Endothelial cell of hepatic sinusoid (primary cell): ENCODE results near the gene FAM216B.

Experiments
- in situ Hi-C: cut with HindIII; loops from 2 replicates; pipeline ENCODE4 v1.10.0; 2017; ENCODE audit warnings: low sequenced_read_pairs

The FAM216B gene

DNA sequence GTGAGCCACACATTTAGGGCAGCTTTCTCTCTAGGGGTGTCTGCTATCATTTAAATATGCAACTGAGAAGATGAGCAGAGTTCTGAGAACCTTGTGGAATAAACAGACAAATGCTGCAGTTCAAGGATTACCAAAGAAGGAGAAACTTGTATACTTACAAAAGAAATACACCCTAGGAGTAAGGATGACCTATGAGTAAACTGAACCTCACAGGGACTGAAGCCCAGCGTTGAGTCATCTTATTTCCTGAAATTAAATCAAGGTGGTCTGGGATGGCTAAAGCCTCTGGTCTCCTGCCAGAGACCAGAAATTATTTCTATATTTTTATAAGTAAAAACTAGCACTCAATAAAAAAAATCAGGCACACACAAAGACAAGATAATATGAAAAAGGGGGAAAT is 40.1 kb downstream of the FAM216B start:
- in situ Hi-C loops: no loop called here

DNA sequence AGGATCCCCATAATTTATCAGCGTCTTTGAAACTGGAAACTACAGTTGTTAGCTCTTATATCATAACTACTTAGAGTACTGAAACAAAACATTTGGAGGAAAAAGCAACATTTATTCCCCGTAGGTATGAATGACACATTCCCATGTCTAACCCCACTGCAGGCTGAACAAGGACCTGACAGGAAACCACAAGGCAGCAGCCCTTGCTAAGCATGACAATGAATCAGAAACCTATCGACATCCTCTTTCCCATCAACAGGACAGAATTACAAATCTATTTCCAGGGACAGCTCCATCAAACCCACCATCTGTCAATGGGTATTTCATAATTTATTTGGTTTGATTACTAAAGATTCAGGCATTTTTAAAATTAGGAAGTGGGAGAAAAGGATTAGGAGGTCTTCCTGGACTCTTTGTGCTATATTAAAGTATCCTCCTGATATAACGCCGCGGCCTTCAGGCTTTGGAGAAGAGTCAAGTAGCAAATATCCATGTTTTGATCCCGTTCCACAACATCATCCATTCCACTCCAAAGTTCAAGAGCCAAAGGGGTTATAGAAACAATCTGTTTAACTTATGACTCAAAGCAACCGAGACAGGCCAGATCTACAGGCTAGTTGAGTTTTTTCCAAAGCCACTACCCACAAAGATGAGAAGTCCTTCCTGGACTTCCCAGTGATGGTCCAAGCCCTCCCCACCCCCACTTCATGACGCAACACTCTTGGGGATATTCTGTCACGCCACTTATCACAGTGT is 51.1 kb downstream of the FAM216B start:
- in situ Hi-C loops: no loop called here

DNA sequence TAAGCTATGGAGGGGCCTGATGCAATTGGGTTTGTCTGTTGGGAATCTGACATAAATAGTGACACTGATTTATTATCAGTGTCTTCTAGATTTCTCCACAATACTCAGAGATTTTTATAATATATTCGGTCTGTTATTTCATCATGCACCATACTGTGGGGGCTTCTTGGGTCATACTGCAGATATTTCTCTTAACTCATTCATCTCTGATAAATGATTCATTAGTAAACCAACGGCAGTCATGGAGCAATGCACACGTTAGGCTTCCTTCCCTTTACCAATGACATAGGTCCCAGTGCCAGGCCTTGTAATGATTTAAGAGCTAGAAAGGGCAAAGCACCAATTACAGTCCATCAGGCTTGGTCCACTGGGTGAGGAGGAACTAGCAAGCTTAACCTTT is 53.6 kb downstream of the FAM216B start:
- in situ Hi-C loops: no loop called here

DNA sequence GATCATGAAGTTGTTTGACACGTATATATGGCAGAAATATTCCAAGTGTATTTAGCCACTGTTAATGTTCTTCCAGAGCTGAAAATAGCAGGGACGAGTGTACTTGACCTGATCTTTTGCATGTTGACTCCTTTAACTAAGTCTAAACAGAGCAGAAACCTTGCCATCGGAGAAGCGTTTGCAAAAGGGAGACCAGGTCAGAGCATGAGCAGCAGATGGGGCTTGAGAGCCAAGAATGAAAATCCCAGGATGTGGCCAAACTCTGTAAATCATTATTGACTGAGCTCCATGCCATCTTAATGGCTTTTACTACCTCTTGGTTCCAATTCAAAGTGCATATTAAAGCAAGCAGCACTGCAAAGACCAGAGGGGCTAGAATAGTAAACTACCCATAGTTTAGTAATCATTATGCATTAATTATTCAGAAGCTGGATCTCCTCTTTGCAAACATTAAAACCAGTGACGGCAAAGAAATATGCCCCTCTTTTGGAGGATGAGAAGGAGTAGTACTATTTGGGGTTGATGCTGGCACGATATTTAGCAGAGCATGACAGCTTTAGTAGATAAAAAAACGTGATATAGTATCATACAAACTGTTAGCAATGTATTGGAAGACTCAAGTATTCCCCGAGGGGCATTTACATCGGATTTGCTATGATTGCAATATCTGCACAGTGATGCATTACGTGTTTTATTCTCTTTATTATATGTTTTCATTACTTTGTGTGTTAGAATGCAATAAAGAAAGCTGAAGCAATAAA is 55.7 kb downstream of the FAM216B start:
- in situ Hi-C loops: no loop called here
